ENCODE data around the gene ITGA2. TPM values are rescaled to one million over a fixed set of nuclear protein-coding genes. Genes with fewer than 3 reads are reported as not detected.

Gene ITGA2
- total RNA-seq, 1 experiment from 2014 or later: 36.7 TPM

- no peaks in the 10 kb centered on the region for H3K9me2 ChIP-seq (replicated peaks; ENCODE audit: low read length)
- ChIA-PET POLR2A (ENCODE audit: unreplicated experiment) (no interaction called here), CTCF (no interaction called here)
- intact Hi-C loops (cut with micrococcal nuclease): loop anchor here (10.0 kb wide), 1 partner anchor 199 kb away; the partner anchor contains the start of genes ITGA1 and PELO
- H3F3A ChIP-seq (ENCODE audit: low read length, unreplicated experiment): peaks cover 4% of the 10 kb centered on the region
- DNase-seq (peak; percentile 52), ATAC-seq (peak; percentile 10; the same call in 1 of the 2 replicates)
- peak overlapping the region; percentile 40 for H3K4me2 ChIP-seq (ENCODE audit: low read length)
- H4K20me1 ChIP-seq (ENCODE audit: low read length): no peaks in the 10 kb centered on the region
- peak overlapping the region; percentile 11; the same call in 1 of the 2 replicates for H3K9ac ChIP-seq (ENCODE audit: low read length)
- peaks cover 47% of the 10 kb centered on the region for H3K4me1 ChIP-seq (ENCODE audit: insufficient read depth, low read length)
- no peaks in the 10 kb centered on the region for H3K9me3 ChIP-seq (ENCODE audit: low read length)
- H3K27ac ChIP-seq (ENCODE audit: low read length): peak overlapping the region; percentile 92
- no peaks in the 10 kb centered on the region for H3K27me3 ChIP-seq (ENCODE audit: low read length)
- H2AFZ ChIP-seq (ENCODE audit: low read length): no peak overlapping the region
- TF ChIP-seq EZH2phosphoT487 (IDR thresholded peaks at IDR 0.05; ENCODE audit: borderline replicate concordance, low read length): no peak
- TF ChIP-seq EZH2 (IDR thresholded peaks at IDR 0.05; ENCODE audit: low read length, unreplicated experiment): no peak
- TF ChIP-seq, protein P1, sequence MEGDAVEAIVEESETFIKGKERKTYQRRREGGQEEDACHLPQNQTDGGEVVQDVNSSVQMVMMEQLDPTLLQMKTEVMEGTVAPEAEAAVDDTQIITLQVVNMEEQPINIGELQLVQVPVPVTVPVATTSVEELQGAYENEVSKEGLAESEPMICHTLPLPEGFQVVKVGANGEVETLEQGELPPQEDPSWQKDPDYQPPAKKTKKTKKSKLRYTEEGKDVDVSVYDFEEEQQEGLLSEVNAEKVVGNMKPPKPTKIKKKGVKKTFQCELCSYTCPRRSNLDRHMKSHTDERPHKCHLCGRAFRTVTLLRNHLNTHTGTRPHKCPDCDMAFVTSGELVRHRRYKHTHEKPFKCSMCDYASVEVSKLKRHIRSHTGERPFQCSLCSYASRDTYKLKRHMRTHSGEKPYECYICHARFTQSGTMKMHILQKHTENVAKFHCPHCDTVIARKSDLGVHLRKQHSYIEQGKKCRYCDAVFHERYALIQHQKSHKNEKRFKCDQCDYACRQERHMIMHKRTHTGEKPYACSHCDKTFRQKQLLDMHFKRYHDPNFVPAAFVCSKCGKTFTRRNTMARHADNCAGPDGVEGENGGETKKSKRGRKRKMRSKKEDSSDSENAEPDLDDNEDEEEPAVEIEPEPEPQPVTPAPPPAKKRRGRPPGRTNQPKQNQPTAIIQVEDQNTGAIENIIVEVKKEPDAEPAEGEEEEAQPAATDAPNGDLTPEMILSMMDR (conservative IDR thresholded peaks at IDR 0.05; ENCODE audit: low read depth, low read length): no peak
- 0 out of 2 replicates have a peak, but pooled peaks cover 4% of the 10 kb centered on the region for H3K79me2 ChIP-seq (ENCODE audit: low read length)
- no peak overlapping the region for H3K4me3 ChIP-seq (ENCODE audit: low read length)
- no peaks in the 10 kb centered on the region for H3K36me3 ChIP-seq (ENCODE audit: low read depth, low read length)
- no TSS peak for BruUV-seq (replicated peaks)
Observed at GRCh38 chr5:52983731-52984636, 5.2 kb upstream of the ITGA2 start.

- peak; percentile 2 for ATAC-seq
- H3K27ac ChIP-seq (ENCODE audit: low read length): peak overlapping the region; percentile 92
Observed at GRCh38 chr5:52985306-52985705, 3.8 kb upstream of the ITGA2 start.

More at GRCh38 chr5:52985306-52985705, 3.8 kb upstream of the ITGA2 start:
- Histone ChIP-seq H3K27me3 (ENCODE audit: low read length) (no peaks in the 10 kb centered on the region), H4K20me1 (ENCODE audit: low read length) (peaks cover 5% of the 10 kb centered on the region), H3K36me3 (ENCODE audit: low read depth, low read length) (no peaks in the 10 kb centered on the region), H3F3A (ENCODE audit: low read length, unreplicated experiment) (peaks cover 4% of the 10 kb centered on the region), H2AFZ (ENCODE audit: low read length) (no peak overlapping the region), H3K79me2 (ENCODE audit: low read length) (peaks cover 16% of the 10 kb centered on the region), H3K9ac (ENCODE audit: low read length) (no peak overlapping the region), H3K9me2 (replicated peaks; ENCODE audit: low read length) (no peaks in the 10 kb centered on the region), H3K4me3 (ENCODE audit: low read length) (no peak overlapping the region), H3K4me1 (ENCODE audit: insufficient read depth, low read length) (peaks cover 47% of the 10 kb centered on the region), H3K9me3 (ENCODE audit: low read length) (no peaks in the 10 kb centered on the region), H3K4me2 (ENCODE audit: low read length) (peak overlapping the region; percentile 40; the same call in 1 of the 2 replicates)
- DNase-seq: peak; percentile 82
- no peak for TF ChIP-seq EZH2phosphoT487 (IDR thresholded peaks at IDR 0.05; ENCODE audit: borderline replicate concordance, low read length)
- TF ChIP-seq, protein P1 (conservative IDR thresholded peaks at IDR 0.05; ENCODE audit: low read depth, low read length): no peak
- no peak for TF ChIP-seq EZH2 (IDR thresholded peaks at IDR 0.05; ENCODE audit: low read length, unreplicated experiment)
- ChIA-PET CTCF (interaction anchor here (0.9 to 1.4 kb wide), 2 partner anchors 37 to 42 kb away, joined by 3 to 4 read pairs; no protein-coding TSS in a partner anchor), POLR2A (ENCODE audit: unreplicated experiment) (interaction anchor here (0.7 kb wide), 2 partner anchors 21 to 46 kb away, joined by 3 to 25 read pairs; no protein-coding TSS in a partner anchor)
- no TSS peak for BruUV-seq (replicated peaks)
- intact Hi-C loops (cut with micrococcal nuclease): loop anchor here (5.0 to 10.0 kb wide), 2 partner anchors 112 to 201 kb away; partner anchors contain the start of genes ITGA1 and PELO
